Transverse colon (tissue), 4 donors: ENCODE results near the gene VPS26C.

Source experiments
- EP300 ChIP-seq: sonication (generic); formaldehyde crosslinking; IDR thresholded peaks from one replicate; pipeline ENCODE4 v1.6.1; 2017; ENCODE audit warnings: antibody characterized with exemption, low read depth
- POLR2A ChIP-seq: fragments of 450-650 bp; IDR thresholded peaks from one replicate; pipeline ENCODE4 v1.6.1; 2016; ENCODE audit warnings: antibody characterized with exemption, mild to moderate bottlenecking, moderate library complexity
- POLR2AphosphoS5 ChIP-seq, 3 donors: sonication (generic); formaldehyde crosslinking; IDR thresholded peaks; one replicate each; pipeline ENCODE4 v1.6.1; 2016; ENCODE audit warnings: antibody characterized with exemption in 3 of 3
- TF ChIP-seq, protein P1 (sequence below), 5 experiments: fragments of 200-600 bp in 3 of 5; fragments of 450-650 bp in 2 of 5; sonication (generic) in 3 of 5; IDR thresholded peaks; 1 replicate in 2 of 5; 2 replicates in 3 of 5; pipeline ENCODE4 v1.5.1; 2016 to 2017; ENCODE audit warnings: antibody characterized with exemption in 5 of 5, inconsistent platforms in 3 of 5, mild to moderate bottlenecking in 2 of 5, moderate library complexity in 1 of 5

DNA sequence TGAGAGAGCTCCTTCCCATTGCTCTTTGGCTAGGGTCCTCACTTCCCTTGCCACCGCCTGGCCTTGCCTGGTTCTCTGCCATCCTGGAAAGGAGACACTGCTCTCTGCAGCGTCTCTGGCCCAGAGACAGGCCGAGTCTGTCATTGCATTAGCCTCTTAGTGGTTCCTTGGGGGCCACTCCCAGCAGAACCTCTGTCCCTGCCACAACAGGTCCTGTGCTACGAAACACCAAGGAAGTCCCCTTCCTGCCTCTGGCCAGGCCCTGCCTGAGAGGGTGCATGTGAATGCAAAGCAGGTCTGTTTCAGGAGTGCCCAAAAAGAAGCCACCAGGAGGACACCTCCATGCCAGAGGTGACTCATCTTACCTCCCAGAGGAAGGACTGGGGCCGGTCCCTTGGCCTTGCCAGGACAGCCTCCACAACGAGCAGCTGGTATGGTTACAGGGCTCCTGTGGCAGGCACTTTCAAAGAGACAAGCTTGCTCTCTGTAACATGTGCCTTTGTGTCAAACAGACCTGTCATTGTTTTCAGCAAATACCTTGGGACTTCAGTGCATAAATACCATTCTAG, 59.6 kb downstream of the VPS26C start:
- TF ChIP-seq, protein P1, sequence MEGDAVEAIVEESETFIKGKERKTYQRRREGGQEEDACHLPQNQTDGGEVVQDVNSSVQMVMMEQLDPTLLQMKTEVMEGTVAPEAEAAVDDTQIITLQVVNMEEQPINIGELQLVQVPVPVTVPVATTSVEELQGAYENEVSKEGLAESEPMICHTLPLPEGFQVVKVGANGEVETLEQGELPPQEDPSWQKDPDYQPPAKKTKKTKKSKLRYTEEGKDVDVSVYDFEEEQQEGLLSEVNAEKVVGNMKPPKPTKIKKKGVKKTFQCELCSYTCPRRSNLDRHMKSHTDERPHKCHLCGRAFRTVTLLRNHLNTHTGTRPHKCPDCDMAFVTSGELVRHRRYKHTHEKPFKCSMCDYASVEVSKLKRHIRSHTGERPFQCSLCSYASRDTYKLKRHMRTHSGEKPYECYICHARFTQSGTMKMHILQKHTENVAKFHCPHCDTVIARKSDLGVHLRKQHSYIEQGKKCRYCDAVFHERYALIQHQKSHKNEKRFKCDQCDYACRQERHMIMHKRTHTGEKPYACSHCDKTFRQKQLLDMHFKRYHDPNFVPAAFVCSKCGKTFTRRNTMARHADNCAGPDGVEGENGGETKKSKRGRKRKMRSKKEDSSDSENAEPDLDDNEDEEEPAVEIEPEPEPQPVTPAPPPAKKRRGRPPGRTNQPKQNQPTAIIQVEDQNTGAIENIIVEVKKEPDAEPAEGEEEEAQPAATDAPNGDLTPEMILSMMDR (IDR thresholded peaks at IDR 0.05): no peak
- no peak for TF ChIP-seq POLR2A
- TF ChIP-seq POLR2AphosphoS5 (IDR thresholded peaks at IDR 0.05): no peak
- TF ChIP-seq EP300: no peak
